Left kidney (tissue), 2 donors: Measurements from ENCODE around the gene PTPRU. TPM values are rescaled to one million over a fixed set of nuclear protein-coding genes. Genes with fewer than 3 reads are reported as not detected.

Experiments used
- DNase-seq: peaks from one replicate; pipeline ENCODE4 v3.0.0-alpha.2; 2013
- polyA plus RNA-seq: library from polyadenylated mRNA; unstranded; fragments of 120-200 nt; gene quantifications from one replicate; pipeline ENCODE4 v1.2.1, GENCODE V29; 2013; ENCODE audit not compliant: insufficient read length

The PTPRU gene
- polyA plus RNA-seq, 1 donor = 13.1 TPM

GRCh38 chr1:29365906-29366670 lies 129.8 kb downstream of the PTPRU start:
- no peak for DNase-seq

GRCh38 chr1:29368936-29369932 lies 132.9 kb downstream of the PTPRU start:
- no peak for DNase-seq

GRCh38 chr1:29370067-29370466 lies 133.7 kb downstream of the PTPRU start:
- DNase-seq = no peak

- DNase-seq = no peak
Measured at GRCh38 chr1:29371332-29371731, 135.0 kb downstream of the PTPRU start.

GRCh38 chr1:29372108-29372507 lies 135.8 kb downstream of the PTPRU start:
- no peak for DNase-seq

Other genes with a start within 250 kb of the PTPRU start
- gene TMEM200B, start 112.6 kb upstream of the PTPRU start, polyA plus RNA-seq = 13.4 TPM
- 133 TPM for gene SRSF4, start 54.6 kb upstream of the PTPRU start, polyA plus RNA-seq
- 29.1 TPM for gene MECR, start 5.6 kb upstream of the PTPRU start, polyA plus RNA-seq